ENCODE results near the gene UBL7. TPM values are rescaled to one million over a fixed set of nuclear protein-coding genes. Genes with fewer than 3 reads are reported as not detected.

The UBL7 gene
- total RNA-seq, 2 experiments from 2014 or later = 14.3 to 17.1 TPM

DNA sequence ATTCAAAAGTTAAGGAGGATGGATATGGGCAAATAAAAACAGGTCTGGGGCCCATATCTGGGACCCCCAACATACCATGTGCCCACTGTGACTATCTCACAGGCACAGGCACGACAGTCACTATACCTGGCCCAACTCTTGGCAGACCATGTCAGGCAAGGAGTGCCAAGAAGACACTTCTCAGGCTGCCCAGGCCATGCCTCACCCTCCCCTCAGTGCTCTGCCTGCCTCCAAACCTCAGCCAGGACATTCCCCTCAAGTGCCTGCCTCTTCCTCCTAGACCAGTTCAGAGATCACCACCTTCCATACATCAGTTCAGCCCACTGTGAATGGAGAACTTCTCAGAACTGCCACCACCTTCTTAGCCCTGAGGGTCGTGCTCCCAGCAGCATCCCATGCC is 22.8 kb downstream of the UBL7 start:
- CTCF ChIA-PET = interaction anchor here (0.8 to 2.2 kb wide), 4 partner anchors 45 to 64 kb away, joined by 3 to 20 read pairs (median 6); no protein-coding TSS in a partner anchor
- H3K4me1 ChIP-seq (ENCODE audit: insufficient read depth, low read length) = peaks cover 13% of the 10 kb centered on the region
- no peaks in the 10 kb centered on the region for H3K9me3 Mint-ChIP-seq
- DNase-seq = no peak
- ATAC-seq (ENCODE audit: poor library complexity) = no peak
- no peak overlapping the region for H3K4me3 ChIP-seq (ENCODE audit: low read length)
- POLR2A ChIA-PET = no interaction called here
- no peaks in the 10 kb centered on the region for H3K27me3 Mint-ChIP-seq
- H3K36me3 ChIP-seq (ENCODE audit: insufficient read depth, low read length) = no peaks in the 10 kb centered on the region
- intact Hi-C loops (cut with DNase I, micrococcal nuclease) = loop anchor here (1.0 to 5.0 kb wide), 4 partner anchors 49 to 65 kb away; no protein-coding TSS in a partner anchor
- no peak overlapping the region for H3K27ac Mint-ChIP-seq
- H3K27ac ChIP-seq (ENCODE audit: low read depth in 1 of 2, low read length in 2 of 2) = no peak overlapping the region
- peaks cover 16% of the 10 kb centered on the region for H3K4me1 Mint-ChIP-seq (ENCODE audit: low read depth)
- no peak overlapping the region for H3K4me3 Mint-ChIP-seq
- H3K9me3 ChIP-seq (ENCODE audit: control insufficient read depth in 1 of 2, insufficient read depth in 1 of 2, low read length in 2 of 2) = no peaks in the 10 kb centered on the region
- no peak for TF ChIP-seq CTCF (IDR thresholded peaks at IDR 0.05)
- no peaks in the 10 kb centered on the region for H3K36me3 Mint-ChIP-seq (ENCODE audit: low read depth)
- no peaks in the 10 kb centered on the region for H3K27me3 ChIP-seq (ENCODE audit: control insufficient read depth in 1 of 2, insufficient read depth in 2 of 2, low read length in 2 of 2)

GRCh38 chr15:74434263-74435136 is 26.5 kb downstream of the UBL7 start:
- Mint-ChIP-seq H3K27ac (peak overlapping the region; percentile 39), H3K27me3 (no peaks in the 10 kb centered on the region), H3K36me3 (ENCODE audit: low read depth) (no peaks in the 10 kb centered on the region), H3K4me1 (ENCODE audit: low read depth) (peaks cover 16% of the 10 kb centered on the region), H3K4me3 (peak overlapping the region; percentile 85), H3K9me3 (no peaks in the 10 kb centered on the region)
- POLR2A ChIA-PET = no interaction called here
- CTCF ChIA-PET = interaction anchor here (1.2 to 2.9 kb wide), 2 partner anchors 52 to 60 kb away, joined by 3 to 11 read pairs; no protein-coding TSS in a partner anchor
- Histone ChIP-seq H3K27ac (ENCODE audit: low read depth in 1 of 2, low read length in 2 of 2) (no peak overlapping the region), H3K36me3 (ENCODE audit: insufficient read depth, low read length) (no peaks in the 10 kb centered on the region), H3K4me1 (ENCODE audit: insufficient read depth, low read length) (peaks cover 23% of the 10 kb centered on the region), H3K27me3 (ENCODE audit: control insufficient read depth in 1 of 2, insufficient read depth in 2 of 2, low read length in 2 of 2) (no peaks in the 10 kb centered on the region), H3K4me3 (ENCODE audit: low read length) (peak overlapping the region; percentile 53), H3K9me3 (ENCODE audit: control insufficient read depth in 1 of 2, insufficient read depth in 1 of 2, low read length in 2 of 2) (no peaks in the 10 kb centered on the region)
- TF ChIP-seq CTCF (IDR thresholded peaks at IDR 0.05) = no peak
- ATAC-seq (ENCODE audit: poor library complexity) (no peak), DNase-seq (no peak)
- intact Hi-C loops (cut with DNase I, micrococcal nuclease) = loop anchor here in 1 of 2 experiments (5.0 kb wide), 1 partner anchor 53 kb away; no protein-coding TSS in a partner anchor

DNA sequence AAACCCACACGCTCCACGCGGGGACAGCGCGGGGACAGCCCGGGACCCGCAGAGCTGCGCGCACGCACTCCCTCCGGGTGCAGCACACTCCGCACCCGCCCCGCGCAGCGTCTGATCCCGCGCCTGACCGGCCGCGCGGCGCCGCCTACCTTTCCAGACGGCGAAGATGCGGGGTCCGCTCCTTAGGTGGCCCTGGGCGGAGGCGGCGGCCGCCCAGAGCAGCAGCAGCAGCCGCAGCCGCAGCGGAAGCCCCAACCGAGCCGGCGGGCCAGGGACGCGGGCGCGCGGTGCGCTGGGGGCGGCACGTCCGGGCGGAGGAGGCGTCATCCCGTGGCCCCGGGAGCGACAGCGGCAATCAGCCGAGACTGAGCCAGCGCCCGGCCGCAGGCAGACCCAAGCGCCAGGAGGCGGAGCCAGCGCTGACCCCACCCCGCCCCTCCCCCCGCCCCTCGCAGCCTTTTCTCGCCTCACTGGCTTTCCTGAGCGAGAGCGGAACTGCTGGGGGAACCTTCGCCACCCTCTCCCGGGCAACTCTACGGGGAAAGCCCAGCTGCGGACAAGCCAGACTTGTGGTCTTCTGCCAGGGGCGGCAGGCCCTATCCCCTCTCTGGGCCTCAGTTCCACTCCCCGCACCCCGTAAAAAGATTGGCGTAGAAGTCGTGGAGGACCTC is 27.2 kb downstream of the UBL7 start, which contains the start of gene SEMA7A:
SEMA7A (minus strand) TSS at position 367 of the 671 bp plus-strand sequence; CDS start at position 327, 40 bp downstream.
- Mint-ChIP-seq H3K36me3 (ENCODE audit: low read depth) (no peaks in the 10 kb centered on the region), H3K4me3 (peak within 1 kb of the TSS; percentile 85), H3K27me3 (no peaks in the 10 kb centered on the region), H3K27ac (peak within 1 kb of the TSS; percentile 39), H3K4me1 (ENCODE audit: low read depth) (peaks cover 16% of the 10 kb centered on the region), H3K9me3 (no peaks in the 10 kb centered on the region)
- peaks cover 23% of the 10 kb centered on the region for H3K4me1 ChIP-seq (ENCODE audit: insufficient read depth, low read length)
- DNase-seq (peak; percentile 35 to 93 (median 67)), ATAC-seq (ENCODE audit: poor library complexity) (peak; percentile 77)
- ChIA-PET POLR2A (interaction anchor here (1.1 kb wide), 1 partner anchor 27 kb away, joined by 3 read pairs; the partner anchor contains the start of gene UBL7), CTCF (interaction anchor here (1.2 to 2.9 kb wide), 2 partner anchors 51 to 60 kb away, joined by 3 to 11 read pairs; no protein-coding TSS in a partner anchor)
- peak within 1 kb of the TSS; percentile 53 for H3K4me3 ChIP-seq (ENCODE audit: low read length)
- intact Hi-C loops (cut with DNase I, micrococcal nuclease) = no loop called here
- no peak within 1 kb of the TSS for H3K27ac ChIP-seq (ENCODE audit: low read depth in 1 of 2, low read length in 2 of 2)
- no peaks in the 10 kb centered on the region for H3K36me3 ChIP-seq (ENCODE audit: insufficient read depth, low read length)
- H3K9me3 ChIP-seq (ENCODE audit: control insufficient read depth in 1 of 2, insufficient read depth in 1 of 2, low read length in 2 of 2) = no peaks in the 10 kb centered on the region
- TF ChIP-seq CTCF (IDR thresholded peaks at IDR 0.05) = no peak
- H3K27me3 ChIP-seq (ENCODE audit: control insufficient read depth in 1 of 2, insufficient read depth in 2 of 2, low read length in 2 of 2) = no peaks in the 10 kb centered on the region

All from CD4-positive, alpha-beta T cell (primary cell).